H1 (cell line): ENCODE data around the gene TRAPPC2L. TPM values are rescaled to one million over a fixed set of nuclear protein-coding genes. Genes with fewer than 3 reads are reported as not detected.

Experiments
- ATF3 ChIP-seq: IDR thresholded peaks from 2 replicates; pipeline ENCODE4 v1.6.1; 2011; ENCODE audit warnings: low read depth, mild to moderate bottlenecking, low read length; ENCODE audit not compliant: insufficient read depth
- NANOG ChIP-seq: IDR thresholded peaks from 2 replicates; pipeline ENCODE4 v1.6.1; 2011; ENCODE audit warnings: low read length, low read depth, mild to moderate bottlenecking, inconsistent platforms; ENCODE audit not compliant: insufficient read depth, poor library complexity, severe bottlenecking
- POLR2A ChIP-seq, 2 experiments: IDR thresholded peaks; 1 replicate in 1 of 2; 2 replicates in 1 of 2; pipeline ENCODE4 v1.6.1; 2011; ENCODE audit warnings: low read depth in 2 of 2, low read length in 2 of 2, mild to moderate bottlenecking in 2 of 2; ENCODE audit errors: control extremely low read depth in 1 of 2
- TAF1 ChIP-seq: IDR thresholded peaks from 2 replicates; pipeline ENCODE4 v1.6.1; 2011; ENCODE audit warnings: mild to moderate bottlenecking, low read depth, low read length
- polyA plus RNA-seq, 7 experiments: library from polyadenylated mRNA; depleted of rRNA in 3 of 7; stranded (reverse) in 5 of 7; unstranded in 2 of 7; fragments of >200 nt in 5 of 7; fragments of 200-250 nt in 2 of 7; gene quantifications; 1 replicate in 5 of 7; 2 replicates in 1 of 7; 4 replicates in 1 of 7; pipeline versions ENCODE4 v1.2.1 to v1.2.3, GENCODE V29; 2011 to 2013; ENCODE audit warnings: missing spikeins in 2 of 7, mixed read lengths in 2 of 7
- total RNA-seq: library from RNA; stranded (reverse); fragmentation: NEBNext Ultra II Directional; extraction: Animal tissue kit (Norgen Biotek cat#: 25700); gene quantifications from 2 replicates; pipeline ENCODE4 v1.2.1, GENCODE V29; 2021

The TRAPPC2L gene
- total and polyA plus RNA-seq, 2 of the 8 experiments (the other 6 are each of a cell fraction or from before 2014, with no cell fraction given) = 98.7 to 133 TPM

DNA sequence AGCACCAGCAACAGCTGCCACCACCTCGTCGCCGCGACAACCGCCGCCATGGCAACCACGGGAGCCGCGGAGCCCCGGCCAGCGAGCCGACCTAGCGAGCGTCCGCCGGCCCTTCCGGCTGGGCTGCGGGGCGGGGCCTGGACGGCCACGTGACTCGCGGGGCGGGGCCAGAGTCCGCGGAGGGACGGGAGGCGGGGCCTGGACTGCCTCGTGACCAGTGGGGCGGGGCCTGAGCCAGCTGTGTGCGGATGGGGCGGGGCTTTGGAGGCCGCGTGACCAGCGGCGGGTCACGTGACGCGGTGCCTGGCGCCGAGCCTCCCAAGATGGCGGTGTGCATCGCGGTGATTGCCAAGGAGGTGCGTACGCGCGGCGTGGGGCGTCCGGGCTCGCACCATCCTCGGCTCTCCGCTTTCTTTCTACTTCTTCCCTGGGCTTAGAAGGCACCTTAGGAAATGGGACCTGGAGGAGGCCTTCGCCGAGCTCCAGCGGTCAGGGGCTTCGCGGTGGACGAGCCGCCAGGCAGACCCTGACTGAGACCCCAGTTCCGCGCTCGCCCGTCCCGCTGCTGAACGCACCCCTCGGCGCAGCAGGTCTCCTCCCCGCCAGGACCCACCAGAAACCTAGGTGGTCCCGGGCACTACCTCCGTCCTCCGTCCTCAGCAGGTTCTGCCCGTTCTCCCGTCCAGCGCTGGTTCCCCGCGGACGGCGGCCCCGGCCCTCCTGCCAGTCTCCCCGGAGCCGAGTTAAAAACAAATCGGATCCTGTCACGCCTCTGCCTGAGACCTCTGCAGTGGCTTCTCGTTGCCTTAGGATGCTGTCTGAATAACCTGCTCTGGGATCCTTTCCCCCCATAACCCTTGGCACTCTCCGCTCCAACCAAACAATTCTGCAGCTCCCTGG lies at the start of gene TRAPPC2L, which contains the start of gene GALNS (continued):
- TF ChIP-seq ATF3 (peak; percentile 99), TAF1 (peak; percentile 92), NANOG (no peak), POLR2A (IDR thresholded peaks at IDR 0.05; ENCODE audit: control extremely low read depth in 1 of 2, low read depth in 2 of 2, low read length in 2 of 2) (peak in 1 of 2 experiments; percentile 89; a peak in 2 of 3 replicates)
